ENCODE data around the gene CST9L.
"Not testable (repeated sequence)": the region's sequence is repeated elsewhere in the genome, so short reads cannot be mapped to it uniquely, and the experiment has no call there.

Gene CST9L

GRCh38 chr20:23586735-23587525, 18.6 kb upstream of the CST9L start:
- DNase-seq (ENCODE audit: low read depth in 2 of 2): no peak

- DNase-seq (ENCODE audit: low read depth in 2 of 2): no peak
Observed at GRCh38 chr20:23585808-23586734, 17.8 kb upstream of the CST9L start.

- DNase-seq (ENCODE audit: low read depth in 2 of 2): no peak
Observed at GRCh38 chr20:23585449-23585807, 17.1 kb upstream of the CST9L start.

GRCh38 chr20:23584434-23585199, 16.3 kb upstream of the CST9L start:
- no peak for DNase-seq (ENCODE audit: low read depth in 2 of 2)

- no peak for DNase-seq (ENCODE audit: low read depth in 2 of 2)
Observed at GRCh38 chr20:23583526-23583925, 15.2 kb upstream of the CST9L start.

- no peak for DNase-seq (ENCODE audit: low read depth in 2 of 2)
Observed at GRCh38 chr20:23582293-23582692, 14.0 kb upstream of the CST9L start.

- DNase-seq (ENCODE audit: low read depth in 2 of 2): not testable (repeated sequence)
Observed at GRCh38 chr20:23581833-23582232, 13.5 kb upstream of the CST9L start.

- no peak for DNase-seq (ENCODE audit: low read depth in 2 of 2)
Observed at GRCh38 chr20:23574977-23575376, 6.7 kb upstream of the CST9L start.

- DNase-seq (ENCODE audit: low read depth in 2 of 2): no peak
Observed at GRCh38 chr20:23570178-23570760, 2.0 kb upstream of the CST9L start.

- no peak for DNase-seq (ENCODE audit: low read depth in 2 of 2)
Observed at GRCh38 chr20:23569570-23569969, 1.3 kb upstream of the CST9L start.

- no peak for DNase-seq (ENCODE audit: low read depth in 2 of 2)
Observed at GRCh38 chr20:23568971-23569330, 667 bp upstream of the CST9L start.

GRCh38 chr20:23566199-23566932, 1.9 kb downstream of the CST9L start:
- no peak for DNase-seq (ENCODE audit: low read depth in 2 of 2)

- DNase-seq (ENCODE audit: low read depth in 2 of 2): no peak
Observed at GRCh38 chr20:23565503-23566045, 2.7 kb downstream of the CST9L start.

GRCh38 chr20:23564927-23565326, 3.4 kb downstream of the CST9L start:
- no peak for DNase-seq (ENCODE audit: low read depth in 2 of 2)

- no peak for DNase-seq (ENCODE audit: low read depth in 2 of 2)
Observed at GRCh38 chr20:23562721-23563342, 5.5 kb downstream of the CST9L start.

GRCh38 chr20:23554401-23554800, 13.9 kb downstream of the CST9L start:
- no peak for DNase-seq (ENCODE audit: low read depth in 2 of 2)

GRCh38 chr20:23551786-23552185, 16.5 kb downstream of the CST9L start:
- no peak for DNase-seq (ENCODE audit: low read depth in 2 of 2)

- no peak for DNase-seq (ENCODE audit: low read depth in 2 of 2)
Observed at GRCh38 chr20:23551383-23551782, 16.9 kb downstream of the CST9L start.

GRCh38 chr20:23550227-23550626, 18.1 kb downstream of the CST9L start:
- no peak for DNase-seq (ENCODE audit: low read depth in 2 of 2)

GRCh38 chr20:23548408-23548807, 19.9 kb downstream of the CST9L start:
- DNase-seq (ENCODE audit: low read depth in 2 of 2): no peak
